ENCODE data around the gene EGFLAM. TPM values are rescaled to one million over a fixed set of nuclear protein-coding genes. Genes with fewer than 3 reads are reported as not detected.
A peak's percentile ranks its signal among the peaks of the same experiment; 100 is the strongest.

Gene EGFLAM
- total RNA-seq (4.4 and 9.0 TPM in 2 replicates), polyA plus RNA-seq (6.5 and 9.2 TPM in 2 replicates)

DNA sequence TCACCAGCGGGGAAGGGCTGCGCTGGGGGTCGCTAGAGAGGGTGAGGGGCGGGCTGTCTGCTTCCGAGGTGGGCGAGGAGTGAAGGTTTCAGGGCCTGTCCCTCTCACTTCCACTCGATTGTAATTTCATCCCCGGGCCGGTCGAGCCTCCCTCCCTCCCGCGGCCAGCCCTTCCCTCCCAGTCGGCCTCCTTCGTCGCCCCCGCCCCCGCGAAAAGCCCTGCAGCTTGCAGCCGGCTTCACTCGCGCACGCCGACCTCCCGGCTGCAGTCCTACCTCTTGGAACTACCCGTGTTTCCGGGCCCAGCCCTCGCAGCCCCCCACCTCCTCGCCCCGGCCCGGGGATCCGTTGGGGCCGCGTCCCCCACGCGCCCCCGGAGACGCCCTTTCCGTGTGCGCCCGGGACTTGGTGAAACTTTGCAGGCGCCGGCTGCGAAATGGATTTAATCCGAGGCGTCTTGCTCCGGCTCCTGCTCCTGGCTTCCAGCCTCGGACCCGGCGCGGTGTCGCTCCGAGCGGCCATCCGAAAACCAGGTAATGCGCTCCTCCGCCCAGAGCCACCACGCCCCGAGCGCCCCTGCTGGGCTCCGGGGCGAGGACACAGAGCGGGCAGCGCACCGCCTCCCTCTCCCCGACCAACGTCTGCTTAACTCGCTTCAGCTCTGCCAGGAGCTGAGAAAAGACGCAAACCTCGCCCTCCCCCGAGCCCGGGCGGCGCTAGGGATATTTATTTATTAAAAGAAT is at the start of gene EGFLAM:
EGFLAM (plus strand) TSS at position 241 of the 743 bp plus-strand sequence; CDS start at position 437, 196 bp downstream.
- 2% methylated on average over 30 of the region's 73 CpGs for WGBS (ENCODE audit: low lambda C conversion rate, missing lambda C conversion rate)
- H4K20me1 ChIP-seq (ENCODE audit: insufficient read depth, poor library complexity, severe bottlenecking): no peaks in the 10 kb centered on the region
- H3K27ac ChIP-seq: no peak within 1 kb of the TSS
- H2AFZ ChIP-seq: peak within 1 kb of the TSS; percentile 89
- peaks cover 12% of the 10 kb centered on the region for H3K4me1 ChIP-seq (ENCODE audit: insufficient read depth)
- DNase-seq (ENCODE audit: low spot score): peak; percentile 63
- H3K9me3 ChIP-seq (ENCODE audit: low read depth): peaks cover 4% of the 10 kb centered on the region
- peak within 1 kb of the TSS; percentile 88 for H3K4me3 ChIP-seq
- H3K27me3 ChIP-seq: peaks cover 66% of the 10 kb centered on the region
- no peaks in the 10 kb centered on the region for H3K36me3 ChIP-seq (replicated peaks; ENCODE audit: insufficient read depth, low read depth)
- TF ChIP-seq EZH2phosphoT487 (IDR thresholded peaks at IDR 0.05; ENCODE audit: low read depth, severe bottlenecking, unreplicated experiment) (no peak), EZH2 (IDR thresholded peaks at IDR 0.05; ENCODE audit: borderline replicate concordance) (peak; percentile 85)
- TF ChIP-seq, protein P1, sequence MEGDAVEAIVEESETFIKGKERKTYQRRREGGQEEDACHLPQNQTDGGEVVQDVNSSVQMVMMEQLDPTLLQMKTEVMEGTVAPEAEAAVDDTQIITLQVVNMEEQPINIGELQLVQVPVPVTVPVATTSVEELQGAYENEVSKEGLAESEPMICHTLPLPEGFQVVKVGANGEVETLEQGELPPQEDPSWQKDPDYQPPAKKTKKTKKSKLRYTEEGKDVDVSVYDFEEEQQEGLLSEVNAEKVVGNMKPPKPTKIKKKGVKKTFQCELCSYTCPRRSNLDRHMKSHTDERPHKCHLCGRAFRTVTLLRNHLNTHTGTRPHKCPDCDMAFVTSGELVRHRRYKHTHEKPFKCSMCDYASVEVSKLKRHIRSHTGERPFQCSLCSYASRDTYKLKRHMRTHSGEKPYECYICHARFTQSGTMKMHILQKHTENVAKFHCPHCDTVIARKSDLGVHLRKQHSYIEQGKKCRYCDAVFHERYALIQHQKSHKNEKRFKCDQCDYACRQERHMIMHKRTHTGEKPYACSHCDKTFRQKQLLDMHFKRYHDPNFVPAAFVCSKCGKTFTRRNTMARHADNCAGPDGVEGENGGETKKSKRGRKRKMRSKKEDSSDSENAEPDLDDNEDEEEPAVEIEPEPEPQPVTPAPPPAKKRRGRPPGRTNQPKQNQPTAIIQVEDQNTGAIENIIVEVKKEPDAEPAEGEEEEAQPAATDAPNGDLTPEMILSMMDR (IDR thresholded peaks at IDR 0.05; ENCODE audit: poor library complexity): peak; percentile 27
- no peaks in the 10 kb centered on the region for H3K9me2 ChIP-seq (replicated peaks; ENCODE audit: insufficient read depth)
- H3K4me2 ChIP-seq: peak within 1 kb of the TSS; percentile 99
- no peaks in the 10 kb centered on the region for H3K79me2 ChIP-seq

DNA sequence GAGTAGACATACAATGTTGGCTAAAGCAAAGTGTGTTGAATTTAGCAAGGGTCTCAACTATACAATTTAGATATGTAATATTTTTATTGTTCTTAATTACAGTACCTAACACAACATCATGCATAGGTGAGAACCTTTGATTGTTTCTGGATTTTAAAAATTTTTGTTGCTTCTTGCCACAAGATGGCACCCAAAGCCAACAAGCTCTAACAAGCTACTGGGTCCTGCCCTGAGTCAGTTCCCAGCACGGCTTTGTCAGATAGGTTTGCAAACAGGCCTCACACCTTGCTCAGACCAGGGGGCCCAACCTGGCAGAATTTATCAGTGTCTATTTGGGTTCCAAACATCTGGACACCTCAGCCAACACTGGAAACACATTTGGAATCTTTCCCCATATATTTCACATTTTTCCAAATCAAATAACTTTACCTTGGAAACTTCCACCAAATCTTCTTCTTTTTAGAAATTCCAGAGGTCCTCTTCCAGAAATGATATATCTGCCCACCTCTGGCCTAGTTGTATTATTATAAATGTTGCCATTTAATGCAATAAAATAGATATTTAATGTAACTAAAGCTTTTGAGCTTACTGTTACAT is 49.5 kb upstream of the EGFLAM start:
- TF ChIP-seq EZH2 (IDR thresholded peaks at IDR 0.05; ENCODE audit: borderline replicate concordance) (no peak), EZH2phosphoT487 (IDR thresholded peaks at IDR 0.05; ENCODE audit: low read depth, severe bottlenecking, unreplicated experiment) (no peak)
- TF ChIP-seq, protein P1 (IDR thresholded peaks at IDR 0.05; ENCODE audit: poor library complexity): peak; percentile 74
- DNase-seq (ENCODE audit: low spot score): peak; percentile 70
- WGBS (ENCODE audit: low lambda C conversion rate, missing lambda C conversion rate): 12% methylated on average over 1 of the region's 1 CpG

DNA sequence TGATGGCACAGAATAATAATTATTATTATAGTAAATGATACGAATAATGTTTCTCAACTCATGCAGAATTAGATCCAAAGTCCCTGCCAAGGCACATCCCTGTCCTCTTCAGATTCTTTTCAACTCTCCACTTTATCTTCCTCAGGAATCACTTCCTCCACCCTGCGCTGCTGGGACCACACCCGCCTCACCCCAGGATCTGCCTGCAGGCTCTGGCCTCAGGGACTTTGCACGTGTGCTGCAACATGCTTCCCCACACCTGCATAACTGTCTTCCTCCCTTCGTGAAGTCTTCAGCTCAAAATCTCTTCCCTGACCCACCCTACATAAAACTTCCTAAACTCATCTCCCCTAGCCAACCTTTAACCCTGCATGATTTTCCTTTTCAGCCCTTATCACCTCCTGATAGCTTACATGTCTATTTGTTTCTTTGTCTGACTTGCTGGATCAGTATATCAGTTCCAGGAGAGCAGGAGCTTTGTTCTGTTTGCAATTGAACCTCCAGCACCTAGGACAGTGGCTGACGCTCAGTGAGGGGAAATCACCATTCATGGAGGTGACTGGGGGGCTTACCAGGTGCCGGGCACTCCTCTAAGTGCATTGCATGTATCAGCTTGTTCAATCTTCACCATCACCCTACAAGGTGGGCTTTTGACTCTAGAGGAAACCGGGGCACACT is 47.5 kb upstream of the EGFLAM start:
- Histone ChIP-seq H3K27me3 (peaks cover 9% of the 10 kb centered on the region), H3K4me3 (no peak overlapping the region), H3K36me3 (replicated peaks; ENCODE audit: insufficient read depth, low read depth) (no peaks in the 10 kb centered on the region), H3K9me2 (replicated peaks; ENCODE audit: insufficient read depth) (no peaks in the 10 kb centered on the region), H3K79me2 (no peaks in the 10 kb centered on the region), H3K27ac (no peak overlapping the region), H3K4me1 (ENCODE audit: insufficient read depth) (no peaks in the 10 kb centered on the region), H2AFZ (no peak overlapping the region), H3K4me2 (no peak overlapping the region), H3K9me3 (ENCODE audit: low read depth) (no peaks in the 10 kb centered on the region), H4K20me1 (ENCODE audit: insufficient read depth, poor library complexity, severe bottlenecking) (no peaks in the 10 kb centered on the region)
- DNase-seq (ENCODE audit: low spot score): no peak
- TF ChIP-seq EZH2phosphoT487 (IDR thresholded peaks at IDR 0.05; ENCODE audit: low read depth, severe bottlenecking, unreplicated experiment): no peak
- TF ChIP-seq, protein P1 (IDR thresholded peaks at IDR 0.05; ENCODE audit: poor library complexity): no peak
- TF ChIP-seq EZH2 (IDR thresholded peaks at IDR 0.05; ENCODE audit: borderline replicate concordance): no peak
- WGBS (ENCODE audit: low lambda C conversion rate, missing lambda C conversion rate): 71% methylated on average over 8 of the region's 8 CpGs

More for the DNA sequence above, 49.5 kb upstream of the EGFLAM start:
- Histone ChIP-seq H3K36me3 (replicated peaks; ENCODE audit: insufficient read depth, low read depth) (no peaks in the 10 kb centered on the region), H3K79me2 (no peaks in the 10 kb centered on the region), H3K4me2 (no peak overlapping the region), H3K27me3 (peaks cover 21% of the 10 kb centered on the region), H3K9me3 (ENCODE audit: low read depth) (no peaks in the 10 kb centered on the region), H2AFZ (no peak overlapping the region), H3K27ac (no peak overlapping the region), H3K4me3 (no peak overlapping the region), H3K4me1 (ENCODE audit: insufficient read depth) (no peaks in the 10 kb centered on the region), H4K20me1 (ENCODE audit: insufficient read depth, poor library complexity, severe bottlenecking) (no peaks in the 10 kb centered on the region), H3K9me2 (replicated peaks; ENCODE audit: insufficient read depth) (no peaks in the 10 kb centered on the region)
